Epidermal melanocyte (primary cell): ENCODE measurements around the gene PPARA.
"Not testable (repeated sequence)": the region's sequence is repeated elsewhere in the genome, so short reads cannot be mapped to it uniquely, and the experiment has no call there.

Experiments used
- DNase-seq: peaks from one replicate; pipeline ENCODE4 v3.0.0; 2011; ENCODE audit warnings: low spot score; ENCODE audit not compliant: insufficient read length

Gene PPARA

DNA sequence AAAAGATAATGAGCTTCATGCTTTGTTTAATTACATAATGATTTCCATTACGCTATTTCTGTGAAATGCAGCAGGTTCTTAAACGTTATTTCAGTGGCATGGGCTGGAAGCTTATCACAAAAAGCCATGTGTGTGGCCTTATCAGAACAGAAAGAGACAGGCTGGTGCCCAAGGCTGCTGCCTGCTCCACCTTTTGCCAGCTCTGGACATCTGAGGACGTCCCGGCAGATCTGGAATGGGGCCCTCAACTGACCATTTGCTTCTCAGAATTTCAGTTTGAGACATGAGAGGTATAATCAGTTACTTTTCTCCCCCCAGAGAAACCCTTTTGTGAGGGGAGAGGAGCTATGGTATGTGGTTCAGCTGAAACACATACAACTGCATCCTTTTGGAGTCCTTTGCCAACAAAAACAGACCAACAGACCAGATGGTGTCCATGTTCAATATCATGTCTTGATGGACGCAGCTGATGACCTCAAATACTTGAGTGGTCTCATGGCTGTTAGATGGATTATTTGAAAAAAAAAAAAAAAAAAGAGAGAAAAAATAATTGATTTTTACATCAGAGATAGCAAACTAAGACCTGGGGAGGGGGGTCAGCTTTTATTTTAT is 91.2 kb downstream of the PPARA start:
- no peak for DNase-seq

DNA sequence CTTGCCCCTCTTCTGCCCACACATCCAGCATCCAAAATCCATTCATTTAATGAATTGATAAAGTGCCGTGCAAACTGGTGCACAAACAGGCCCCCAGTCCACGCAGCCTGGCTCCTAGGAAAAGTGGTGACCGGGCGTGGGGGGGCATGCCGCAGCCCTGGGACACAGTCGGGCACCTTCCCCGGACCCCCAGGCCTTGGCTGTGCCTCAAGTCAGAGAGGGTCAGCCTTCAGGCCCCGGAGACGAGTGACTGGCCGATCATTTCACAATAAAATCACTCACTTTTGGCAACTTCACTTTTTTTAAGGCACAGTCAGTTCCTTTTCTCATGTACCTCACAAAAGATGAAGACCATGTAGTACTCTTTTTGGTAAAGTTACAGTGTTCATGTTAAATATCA is 91.8 kb downstream of the PPARA start:
- no peak for DNase-seq

DNA sequence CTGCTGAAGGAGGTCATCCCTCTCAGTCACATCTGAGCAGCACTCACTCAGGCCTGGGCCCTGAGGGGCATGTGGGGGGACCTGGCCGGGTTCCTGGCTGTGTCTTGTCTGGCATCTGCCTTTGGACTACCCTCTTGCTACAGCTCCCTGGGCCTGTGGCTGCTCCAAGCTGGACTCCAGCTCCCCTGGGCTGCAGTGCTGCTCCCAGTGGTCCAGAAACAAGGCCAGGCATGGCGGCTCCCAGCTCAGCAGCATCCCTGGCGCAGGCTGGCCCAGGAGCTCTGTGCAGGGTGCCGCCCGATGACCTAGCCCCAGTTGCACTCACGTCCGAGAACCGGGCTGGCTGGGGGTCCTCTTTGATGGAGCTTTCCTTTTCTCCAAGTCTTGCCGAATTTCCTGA is 94.4 kb downstream of the PPARA start:
- no peak for DNase-seq

DNA sequence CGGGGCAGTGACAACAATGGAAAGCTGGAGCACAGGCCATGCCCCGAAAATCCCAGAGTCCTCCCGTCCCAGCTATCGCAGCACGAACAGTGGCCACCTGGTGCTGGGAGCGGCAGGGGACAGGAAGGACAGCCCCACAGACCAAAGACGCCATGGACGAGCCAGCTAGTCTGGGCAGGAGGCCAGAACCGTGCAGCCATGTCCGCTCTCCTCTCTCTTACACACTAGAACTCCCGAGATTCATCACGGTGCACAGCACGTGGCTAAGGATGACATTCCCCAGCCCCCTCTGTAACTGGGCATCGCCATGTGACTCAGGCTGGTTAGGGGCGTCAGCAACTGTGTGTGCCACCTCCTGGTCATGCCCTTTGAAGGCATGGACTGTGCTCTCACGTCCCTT is 95.2 kb downstream of the PPARA start:
- DNase-seq, result no peak

DNA sequence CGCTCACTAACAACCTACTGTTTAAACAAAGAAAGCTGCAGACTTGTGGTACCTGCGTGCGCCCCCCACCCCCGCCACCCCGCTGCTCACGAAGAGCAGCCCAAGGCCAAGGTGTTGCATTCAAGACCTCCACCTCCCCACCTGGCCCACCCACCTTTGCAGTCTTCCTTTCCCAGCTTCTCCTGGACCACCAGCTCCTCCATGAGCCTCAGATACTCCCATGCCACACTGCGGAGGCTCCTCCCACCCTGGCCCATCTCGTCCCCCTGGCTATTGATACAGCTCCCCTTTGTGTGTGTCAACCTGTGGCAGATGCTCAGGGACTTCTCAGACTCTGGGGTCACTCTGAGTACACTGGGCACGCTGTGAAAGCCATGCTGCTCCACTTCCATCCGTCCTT is 95.9 kb downstream of the PPARA start:
- DNase-seq, result no peak

DNA sequence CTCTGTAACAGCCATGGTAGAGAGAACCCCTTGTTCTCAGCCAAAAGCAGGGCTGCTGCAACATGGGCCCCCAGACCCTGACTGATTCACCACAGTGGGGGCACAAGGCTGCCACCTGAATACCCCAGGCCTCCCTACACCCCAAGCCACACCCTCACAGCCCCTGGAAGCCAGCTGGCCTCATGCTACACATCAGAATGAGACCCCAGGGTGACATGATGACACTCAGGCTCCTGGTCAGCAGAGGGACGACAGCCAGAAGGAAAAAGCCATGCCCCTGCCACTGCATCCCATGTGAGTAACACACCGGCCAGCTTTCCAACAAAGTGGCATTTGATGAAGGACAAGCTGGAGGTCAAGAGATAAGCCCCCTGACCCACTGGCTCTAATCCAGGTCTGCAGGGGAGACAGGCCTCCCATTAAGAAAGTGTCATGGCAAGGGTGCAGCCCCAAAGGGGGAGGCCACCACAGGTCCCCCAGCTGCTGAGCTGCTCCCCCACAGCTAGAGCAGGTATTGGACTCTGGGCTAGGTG is 97.2 kb downstream of the PPARA start:
- no peak for DNase-seq

DNA sequence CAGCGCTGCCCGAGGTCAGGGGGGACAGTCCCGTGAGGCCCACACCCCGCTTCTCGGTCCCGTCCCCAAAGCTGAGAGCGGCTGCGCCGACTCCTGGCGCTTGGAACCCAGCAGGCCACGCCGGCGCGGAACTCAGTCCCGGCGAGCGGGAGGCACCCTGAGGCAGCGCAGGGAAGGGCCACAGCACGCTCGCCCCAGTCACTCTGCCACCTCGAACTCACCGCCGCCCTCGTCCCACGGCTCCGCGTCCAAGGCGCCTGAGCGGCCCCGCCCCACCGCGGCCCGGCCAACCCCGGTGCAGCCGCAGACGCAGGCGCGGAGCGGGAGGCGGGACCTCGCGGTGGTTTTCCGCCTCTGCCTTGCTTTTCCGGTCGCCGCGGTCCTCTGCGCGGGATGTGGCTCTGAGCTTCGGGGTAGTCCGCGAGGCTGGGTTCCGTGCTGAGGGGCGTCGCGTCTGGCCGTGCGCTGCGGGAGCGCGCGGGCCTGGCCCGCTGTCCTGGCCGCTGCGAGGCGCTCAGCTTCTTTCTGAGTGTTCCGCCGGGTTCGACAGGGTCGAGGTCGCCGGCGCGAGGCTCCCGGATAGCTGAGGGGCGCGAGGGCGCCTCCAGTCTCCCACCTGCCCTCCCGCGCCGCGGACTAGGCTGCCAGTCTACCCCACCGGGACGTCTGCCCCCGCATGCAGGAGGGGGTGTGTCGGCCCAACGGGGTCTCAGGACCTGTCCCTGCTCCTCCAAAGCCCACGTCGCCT is 99.9 kb downstream of the PPARA start, which contains the start of gene CDPF1:
CDPF1 (minus strand) TSS at position 259 of the 748 bp plus-strand sequence. CDS start 2,009 bp downstream, outside the sequence.
- peak; percentile 95 for DNase-seq

DNA sequence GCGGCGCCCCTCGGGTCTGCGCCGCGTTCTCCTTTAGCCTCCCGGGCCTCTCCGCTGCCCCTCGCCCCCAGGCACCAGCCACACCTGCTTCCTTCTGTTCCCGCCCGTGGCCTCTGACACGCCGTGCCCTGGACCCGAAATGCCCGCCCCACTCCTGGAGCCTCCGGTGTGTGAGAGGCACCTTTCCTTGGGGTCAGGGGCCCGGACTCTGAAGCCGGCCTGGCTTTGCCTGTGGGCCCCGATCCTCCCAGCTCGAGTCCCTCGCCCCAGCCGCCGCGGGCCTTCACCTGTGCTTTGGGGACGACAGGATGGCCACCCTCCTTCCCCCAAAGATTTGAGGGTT is 100.4 kb downstream of the PPARA start:
- DNase-seq, result no peak

DNA sequence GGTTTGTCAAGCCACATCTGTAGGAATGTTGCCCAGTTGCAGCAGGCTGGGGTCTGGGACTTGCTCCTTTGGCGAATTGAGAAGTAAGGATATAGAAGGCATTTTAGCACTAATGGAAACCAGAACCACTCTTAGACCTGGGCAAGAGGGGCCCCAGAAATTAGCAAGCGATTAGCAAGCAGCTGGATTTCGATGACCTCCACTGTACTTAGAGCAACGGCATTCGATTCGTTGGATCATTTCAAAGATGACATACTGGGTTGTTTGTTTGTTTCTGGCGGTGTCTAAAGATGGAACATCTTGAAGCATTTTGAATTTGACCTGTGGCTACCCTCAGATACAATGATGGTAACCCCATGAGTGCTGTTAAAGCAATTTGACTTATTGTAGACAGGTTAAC is 100.9 kb downstream of the PPARA start:
- DNase-seq, result no peak

DNA sequence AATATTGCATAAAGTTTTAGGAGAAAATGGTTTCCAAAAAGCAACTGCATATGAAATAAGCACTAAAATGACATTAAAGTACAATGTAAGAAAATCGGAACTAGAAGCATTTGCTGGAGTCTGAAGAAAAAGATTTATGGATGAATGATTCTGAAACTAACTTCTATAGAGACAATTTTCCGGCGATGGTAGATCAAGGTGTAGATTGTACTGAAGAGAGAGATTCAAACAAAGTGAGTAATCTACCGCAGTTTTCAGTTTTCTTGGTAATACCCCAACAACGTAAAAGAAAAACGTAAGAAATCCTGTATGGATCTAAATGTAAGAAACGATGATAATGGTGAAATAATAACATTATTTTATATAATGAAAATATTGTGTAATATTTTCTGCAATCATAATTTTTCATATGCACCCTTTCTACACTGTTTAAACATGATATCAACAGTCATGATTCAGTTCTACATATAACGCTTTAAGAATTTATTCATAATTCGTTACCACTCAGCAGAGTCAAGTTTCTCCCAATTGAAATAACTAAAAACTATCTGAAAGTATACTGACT is 101.6 kb downstream of the PPARA start:
- DNase-seq, result no peak

DNA sequence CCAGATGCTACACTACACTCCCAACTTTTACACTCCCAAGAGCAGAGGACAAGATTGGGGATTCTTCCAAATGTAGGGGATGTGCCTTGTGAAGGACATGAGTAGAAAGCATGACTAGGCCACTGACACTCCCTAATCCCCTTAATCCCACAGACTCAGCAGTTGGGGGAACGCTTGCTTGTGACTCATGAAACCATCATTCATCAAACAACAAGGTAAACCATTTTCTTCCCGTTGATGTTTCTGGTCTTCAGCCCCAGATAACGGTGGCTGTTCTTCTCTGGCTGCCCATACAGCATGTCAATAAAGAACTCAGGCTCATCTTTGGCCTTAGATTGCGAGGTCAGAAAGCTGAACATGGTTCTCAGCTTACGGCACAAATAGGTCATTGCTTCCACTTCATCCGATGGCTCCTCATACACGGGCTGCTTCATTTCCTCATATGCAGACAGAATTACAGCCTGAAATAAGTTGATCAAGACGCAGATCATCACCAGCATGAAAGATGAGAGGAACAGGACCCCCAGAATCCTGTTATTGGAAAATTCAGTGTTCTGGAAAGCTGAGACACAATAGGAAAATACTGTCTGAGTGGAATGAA is 106.1 kb downstream of the PPARA start:
- no peak for DNase-seq

DNA sequence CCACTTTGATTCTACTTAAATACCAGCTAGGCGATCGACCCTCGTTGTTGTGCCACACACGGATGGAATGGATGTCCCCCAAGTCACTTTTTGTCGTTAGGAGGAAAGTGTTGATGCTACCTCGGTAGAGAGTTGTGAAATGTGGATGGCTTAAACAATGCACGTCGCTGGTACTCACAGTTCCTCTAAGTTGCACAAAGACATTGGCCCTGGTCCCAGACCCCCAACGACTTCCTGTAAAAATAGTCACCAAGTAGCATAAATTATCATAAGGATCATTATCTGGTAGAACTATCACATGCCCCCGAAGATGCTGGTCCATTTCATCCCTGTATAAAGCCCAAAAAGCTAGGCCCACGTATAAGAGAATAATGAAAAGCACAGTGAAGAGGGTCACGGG is 109.0 kb downstream of the PPARA start:
- no peak for DNase-seq

DNA sequence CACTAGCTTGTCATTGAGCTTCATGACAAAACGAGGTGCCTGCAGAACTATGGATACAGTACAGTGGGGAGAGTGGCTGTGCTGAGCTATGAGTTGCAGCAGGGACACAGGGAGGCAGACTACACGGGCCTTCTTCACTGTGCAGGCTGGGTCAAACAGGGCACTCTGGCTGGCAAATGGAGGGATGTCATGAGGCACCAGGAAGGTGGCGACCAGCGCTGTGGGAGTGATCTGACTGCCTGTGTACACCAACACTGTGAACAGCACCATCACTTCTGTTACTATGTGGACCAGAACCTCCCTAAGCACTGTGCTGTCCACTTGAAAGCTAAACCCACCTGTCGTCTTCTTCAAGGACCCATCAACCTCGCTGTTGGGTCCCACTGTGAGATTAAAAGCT is 109.7 kb downstream of the PPARA start:
- DNase-seq, result no peak

DNA sequence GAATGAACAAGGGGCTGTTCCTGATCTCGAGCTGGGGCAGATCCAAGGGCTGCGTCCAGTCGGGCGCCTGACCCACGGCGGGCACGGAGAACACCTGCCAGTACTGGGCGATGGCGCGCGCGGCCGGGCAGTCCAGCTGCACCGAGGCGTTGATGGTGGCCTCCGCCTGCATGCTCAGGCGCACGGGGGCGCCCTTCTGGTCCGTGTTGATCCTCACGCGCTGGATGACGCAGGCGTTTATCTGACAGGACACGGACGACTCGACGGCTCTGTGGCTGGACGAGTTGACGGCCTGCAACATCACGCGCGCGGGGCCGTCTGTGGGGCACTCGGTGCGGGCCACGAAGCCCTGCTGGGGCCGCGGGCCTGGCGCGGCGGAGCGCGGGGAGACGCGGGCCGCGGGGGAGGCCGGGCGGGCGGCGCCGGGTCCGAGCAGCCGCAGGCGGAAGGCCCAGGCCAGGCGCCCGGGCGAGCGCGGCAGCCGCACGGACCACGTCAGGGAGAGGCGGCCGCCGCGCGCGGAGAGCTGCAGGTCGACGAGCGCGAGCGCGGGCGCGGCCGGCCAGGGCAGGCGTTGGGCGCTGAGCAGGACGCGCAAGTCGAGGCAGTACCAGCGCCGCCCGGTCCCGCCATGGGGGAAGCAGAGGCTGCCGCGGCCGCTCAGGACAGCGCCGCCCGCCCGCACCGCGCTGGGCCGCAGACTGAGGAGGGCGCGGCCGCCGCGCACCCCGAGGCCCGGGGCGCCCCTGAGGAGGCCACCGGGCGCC is 112.3 kb downstream of the PPARA start:
- no peak for DNase-seq

DNA sequence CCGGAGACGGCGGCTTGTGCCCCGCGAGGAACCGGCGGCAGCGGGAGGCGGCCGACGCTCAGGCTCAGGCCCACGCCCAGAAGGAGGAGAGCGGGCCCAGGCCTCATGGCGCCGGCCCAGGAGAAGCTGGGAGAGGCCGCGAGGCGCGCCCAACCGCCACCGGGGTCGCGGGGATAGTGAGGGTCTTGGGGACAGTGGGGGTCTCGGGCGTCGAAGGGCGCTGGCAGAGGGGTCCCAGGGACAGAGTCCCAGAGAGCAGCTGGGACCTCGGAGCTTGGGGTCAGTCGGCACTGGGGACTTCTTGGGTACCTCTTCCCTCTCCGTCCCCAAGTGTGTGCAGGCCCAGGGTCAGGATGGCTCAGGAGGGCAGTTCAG is 112.9 kb downstream of the PPARA start, which contains the start of gene PKDREJ:
PKDREJ (minus strand) TSS at position 128 of the 375 bp plus-strand sequence; CDS start at position 107, 21 bp downstream.
- no peak for DNase-seq

DNA sequence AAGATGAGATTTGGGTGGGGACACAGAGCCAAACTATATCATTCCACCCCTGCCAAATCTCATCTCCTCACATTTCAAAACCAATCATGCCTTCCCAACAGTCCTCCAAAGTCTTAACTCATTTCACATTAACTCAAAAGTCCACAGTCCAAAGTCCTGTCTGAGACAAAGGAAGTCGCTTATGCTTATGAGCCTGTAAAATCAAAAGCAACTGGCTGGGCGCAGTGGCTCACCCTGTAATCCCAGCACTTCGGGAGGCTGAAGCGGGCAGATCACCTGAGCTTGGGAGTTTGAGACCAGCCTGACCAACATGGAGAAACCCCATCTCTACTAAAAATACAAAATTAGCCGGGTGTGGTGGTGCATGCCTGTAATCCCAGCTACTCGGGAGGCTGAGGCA is 114.2 kb downstream of the PPARA start:
- DNase-seq, result not testable (repeated sequence)

DNA sequence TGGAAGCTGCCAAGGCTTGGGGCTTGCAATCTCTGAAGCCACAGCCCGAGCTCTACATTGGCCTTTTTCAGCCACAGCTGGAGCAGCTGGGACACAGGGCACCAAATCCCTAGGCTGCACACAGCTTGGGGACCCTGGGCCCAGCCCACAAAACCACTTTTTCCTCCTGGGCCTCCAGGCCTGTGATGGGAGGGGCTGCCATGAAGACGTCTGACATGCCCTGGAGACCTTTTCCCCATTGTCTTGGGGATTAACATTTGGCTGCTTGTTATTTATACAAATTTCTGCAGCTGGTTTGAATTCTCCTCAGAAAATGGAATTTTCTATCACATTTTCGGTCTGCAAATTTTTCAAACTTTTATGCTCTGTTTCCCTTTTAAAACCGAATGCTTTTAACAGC is 115.3 kb downstream of the PPARA start:
- DNase-seq, result not testable (repeated sequence)

DNA sequence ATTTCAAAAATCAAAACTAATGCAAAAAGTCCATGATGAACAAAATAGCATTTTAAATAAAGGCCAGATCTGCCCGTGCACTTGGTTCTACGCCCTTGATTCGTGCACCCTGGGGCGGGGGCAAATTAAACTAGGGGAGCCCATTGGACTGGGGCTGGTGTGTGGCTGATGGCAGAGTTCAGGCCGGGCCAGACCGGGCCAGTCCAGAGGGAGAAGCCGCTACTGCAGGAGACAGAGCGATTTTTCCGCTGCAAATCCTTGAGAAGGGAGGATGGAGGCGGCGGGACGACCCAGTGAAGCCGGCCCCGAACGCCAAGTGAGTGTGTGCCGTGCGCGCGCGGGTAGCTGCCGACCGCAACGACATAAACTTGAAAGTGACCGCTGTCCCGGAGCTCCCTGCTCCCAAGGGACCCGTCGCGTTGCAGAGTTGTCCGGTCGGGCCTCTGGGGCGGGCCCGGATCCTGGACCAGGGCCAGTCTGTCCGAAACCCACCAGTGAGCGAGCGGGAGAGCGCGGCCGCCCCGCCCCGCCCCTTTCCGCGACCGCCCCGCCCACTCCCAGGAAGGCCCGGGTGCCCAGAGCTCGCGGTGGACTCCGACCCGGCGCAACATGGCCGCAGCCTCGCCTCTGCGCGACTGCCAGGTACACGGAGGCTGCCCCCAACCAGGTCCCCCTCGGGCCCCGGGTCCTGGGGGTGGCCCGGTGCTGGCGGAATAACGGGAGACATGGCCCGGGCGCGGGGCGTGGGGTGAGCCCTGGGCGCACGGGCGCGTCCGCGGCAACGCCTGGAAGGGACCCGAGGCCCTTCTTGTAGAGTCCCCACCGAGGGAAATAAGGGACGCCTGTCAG is 117.3 kb downstream of the PPARA start, which contains the start of gene TTC38:
TTC38 (plus strand) TSS at position 578 of the 849 bp plus-strand sequence; CDS start at position 610, 32 bp downstream.
- DNase-seq, result peak; percentile 98

DNA sequence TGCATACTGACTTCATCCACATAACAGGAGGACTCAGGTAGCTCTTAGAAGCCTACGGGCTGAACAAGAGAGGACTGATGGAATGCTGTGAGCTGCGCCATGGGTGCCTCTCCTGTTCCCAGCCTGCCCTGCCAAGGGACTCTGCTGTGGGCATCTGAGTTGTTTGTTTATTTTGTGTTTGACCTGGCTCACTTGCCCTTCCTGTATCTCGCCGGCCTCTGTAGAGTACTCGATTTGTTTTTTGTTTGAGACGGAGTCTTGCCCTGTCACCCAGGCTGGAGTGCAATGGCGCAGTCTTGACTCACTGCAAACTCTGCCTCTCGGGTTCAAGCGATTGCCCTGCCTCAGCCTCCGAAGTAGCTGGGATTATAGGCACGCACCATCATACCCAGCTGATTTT is 119.2 kb downstream of the PPARA start:
- no peak for DNase-seq

DNA sequence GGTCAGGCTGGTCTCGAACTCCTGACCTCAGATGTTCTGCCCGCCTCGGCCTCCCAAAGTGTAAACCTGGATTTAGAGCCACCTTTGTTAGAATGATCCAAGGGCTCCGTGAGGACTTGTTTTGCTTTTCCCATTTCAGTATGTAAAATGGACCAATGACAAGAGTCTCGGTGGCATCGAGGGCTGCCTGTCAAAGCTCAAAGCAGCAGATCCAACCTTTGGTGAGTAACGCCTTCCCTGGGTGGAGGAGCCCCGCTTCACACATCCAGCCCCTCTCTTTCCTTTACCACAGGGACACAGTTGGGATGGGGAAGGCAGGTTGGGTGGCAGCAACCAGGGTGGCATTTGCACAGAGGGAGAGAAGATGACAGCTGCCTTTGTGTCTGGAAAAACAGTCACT is 121.9 kb downstream of the PPARA start:
- DNase-seq, result no peak
